Measurements from ENCODE around the gene MYO1B. TPM values are rescaled to one million over a fixed set of nuclear protein-coding genes. Genes with fewer than 3 reads are reported as not detected.

MYO1B gene
- total and polyA plus RNA-seq, 2 of the 8 experiments (the other 6 are each of a cell fraction or from before 2014, with no cell fraction given) = 15.5 to 61.2 TPM

DNA sequence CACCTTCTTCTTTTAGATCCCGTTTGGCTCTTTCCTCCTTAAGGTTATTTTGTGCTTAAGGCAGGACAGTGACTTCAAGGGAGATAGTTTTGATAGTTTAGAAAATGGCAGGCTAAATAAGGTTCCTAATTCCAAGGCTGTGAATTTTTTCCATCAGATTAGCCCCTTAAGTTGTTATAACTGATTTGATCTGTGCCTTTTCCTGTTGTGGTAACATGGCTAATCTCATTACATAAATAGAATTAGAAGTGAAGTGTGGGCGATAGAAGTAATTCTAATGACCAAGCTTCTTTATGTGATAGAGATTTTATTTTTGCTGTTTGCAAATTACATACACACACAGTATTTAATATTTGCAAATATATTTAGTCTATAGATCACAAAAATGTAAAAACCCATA is 102.0 kb downstream of the MYO1B start:
- no peak overlapping the region for H3K23ac ChIP-seq (ENCODE audit: insufficient read length)
- no peak overlapping the region for H2BK12ac ChIP-seq (ENCODE audit: low read depth, low read length)
- H3K36me3 ChIP-seq (ENCODE audit: control insufficient read depth in 2 of 4, insufficient read depth in 4 of 4, low read length in 3 of 4) = peaks cover 0 to 15% (median 4%) of the 10 kb centered on the region in 4 experiments; a peak in 4 of 8 replicates
- H3K23me2 ChIP-seq (ENCODE audit: low read depth, low read length) = no peaks in the 10 kb centered on the region
- H3K9ac ChIP-seq (replicated peaks in 1 of 4; ENCODE audit: extremely low read depth in 1 of 4, low read depth in 3 of 4, low read length in 3 of 4) = no peak overlapping the region
- H3K4me1 ChIP-seq (replicated peaks in 1 of 4; ENCODE audit: control insufficient read depth in 3 of 4, insufficient read depth in 4 of 4, low read length in 3 of 4) = no peaks in the 10 kb centered on the region
- WGBS, 2 experiments (ENCODE audit: extremely low coverage in 1 of 2, insufficient coverage in 1 of 2, insufficient read length in 1 of 2, insufficient replicate concordance in 2 of 2, low coverage in 1 of 2, low lambda C conversion rate in 2 of 2, missing lambda C conversion rate in 1 of 2) = 85% methylated on average over 2 of the region's 2 CpGs; no CpG with 5 or more reads in 1 of the 2 experiments
- H2BK120ac ChIP-seq (replicated peaks; ENCODE audit: low read depth, low read length) = no peak overlapping the region
- no peaks in the 10 kb centered on the region for H4K20me1 ChIP-seq (replicated peaks in 1 of 2; ENCODE audit: control insufficient read depth in 1 of 2, insufficient read depth in 2 of 2, low read length in 2 of 2)
- no peak overlapping the region for H2AK5ac ChIP-seq (ENCODE audit: low read depth, low read length)
- CTCF ChIA-PET (ENCODE audit: partially characterized antibody) = no interaction called here
- no peak overlapping the region for H3K4me3 ChIP-seq (ENCODE audit: extremely low read depth in 1 of 4, insufficient read depth in 2 of 4, low read depth in 3 of 4, low read length in 4 of 4)
- no peak overlapping the region for H3K18ac ChIP-seq (ENCODE audit: extremely low read depth, low read length)
- no peak overlapping the region for H4K91ac ChIP-seq (replicated peaks; ENCODE audit: insufficient read length, low read length)
- no peak overlapping the region for H3K27ac ChIP-seq (ENCODE audit: low read depth, low read length)
- POLR2A ChIA-PET (ENCODE audit: partially characterized antibody) = no interaction called here
- no peaks in the 10 kb centered on the region for H3K79me1 ChIP-seq (ENCODE audit: low read depth, low read length)
- no peak overlapping the region for H2BK5ac ChIP-seq (ENCODE audit: low read depth, low read length)
- H2AFZ ChIP-seq (ENCODE audit: low read length) = no peak overlapping the region
- H3K9me3 ChIP-seq (ENCODE audit: insufficient read depth in 2 of 2, low read depth in 1 of 2, low read length in 1 of 2) = no peaks in the 10 kb centered on the region
- no peak overlapping the region for H4K8ac ChIP-seq (ENCODE audit: extremely low read depth, insufficient read depth, low read length)
- no peak overlapping the region for H3K14ac ChIP-seq (ENCODE audit: insufficient read length)
- H3K79me2 ChIP-seq (ENCODE audit: control insufficient read depth in 1 of 2, insufficient read depth in 2 of 2, low read length in 2 of 2) = no peaks in the 10 kb centered on the region
- no peak overlapping the region for H4K5ac ChIP-seq (ENCODE audit: insufficient read length, low read depth, low read length)
- no peak for FAIRE-seq
- no peak overlapping the region for H3K56ac ChIP-seq (replicated peaks; ENCODE audit: insufficient read length, low read depth, low read length)
- no peak overlapping the region for H3K4me2 ChIP-seq (ENCODE audit: insufficient read depth in 1 of 2, low read depth in 2 of 2, low read length in 2 of 2)
- DNase-seq (ENCODE audit: low read depth in 1 of 2, low spot score in 2 of 2) = no peak
- no peaks in the 10 kb centered on the region for H3K27me3 ChIP-seq (replicated peaks in 1 of 4; ENCODE audit: control insufficient read depth in 3 of 4, extremely low read depth in 1 of 4, insufficient read depth in 3 of 4, low read length in 3 of 4)
- no peak overlapping the region for H3K4ac ChIP-seq (replicated peaks; ENCODE audit: insufficient read length, low read depth, low read length)
- no peak overlapping the region for H2BK20ac ChIP-seq (ENCODE audit: low read length)
- H2BK15ac ChIP-seq (ENCODE audit: low read length) = no peak overlapping the region
- TF ChIP-seq ZNF274 (IDR thresholded peaks at IDR 0.05; ENCODE audit: borderline replicate concordance, extremely low read depth, low read length) = no peak
- no peak for TF ChIP-seq FOSL1 (IDR thresholded peaks at IDR 0.05; ENCODE audit: insufficient read depth, low read depth, low read length)
- TF ChIP-seq, protein P1, sequence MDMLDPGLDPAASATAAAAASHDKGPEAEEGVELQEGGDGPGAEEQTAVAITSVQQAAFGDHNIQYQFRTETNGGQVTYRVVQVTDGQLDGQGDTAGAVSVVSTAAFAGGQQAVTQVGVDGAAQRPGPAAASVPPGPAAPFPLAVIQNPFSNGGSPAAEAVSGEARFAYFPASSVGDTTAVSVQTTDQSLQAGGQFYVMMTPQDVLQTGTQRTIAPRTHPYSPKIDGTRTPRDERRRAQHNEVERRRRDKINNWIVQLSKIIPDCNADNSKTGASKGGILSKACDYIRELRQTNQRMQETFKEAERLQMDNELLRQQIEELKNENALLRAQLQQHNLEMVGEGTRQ (IDR thresholded peaks at IDR 0.05; ENCODE audit: low read length) = no peak
- TF ChIP-seq, protein P2, sequence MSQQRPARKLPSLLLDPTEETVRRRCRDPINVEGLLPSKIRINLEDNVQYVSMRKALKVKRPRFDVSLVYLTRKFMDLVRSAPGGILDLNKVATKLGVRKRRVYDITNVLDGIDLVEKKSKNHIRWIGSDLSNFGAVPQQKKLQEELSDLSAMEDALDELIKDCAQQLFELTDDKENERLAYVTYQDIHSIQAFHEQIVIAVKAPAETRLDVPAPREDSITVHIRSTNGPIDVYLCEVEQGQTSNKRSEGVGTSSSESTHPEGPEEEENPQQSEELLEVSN (IDR thresholded peaks at IDR 0.05) = no peak
- TF ChIP-seq RAD21 (IDR thresholded peaks at IDR 0.05 in 1 of 2, conservative IDR thresholded peaks at IDR 0.05 in 1 of 2; ENCODE audit: low read depth in 2 of 2, low read length in 2 of 2) = no peak
- TF ChIP-seq TCF12 (IDR thresholded peaks at IDR 0.05; ENCODE audit: low read depth, low read length) = no peak
- TF ChIP-seq TEAD4 (IDR thresholded peaks at IDR 0.05; ENCODE audit: low read depth, low read length) = no peak
- TF ChIP-seq CREB1 (IDR thresholded peaks at IDR 0.05) = no peak
- no peak for TF ChIP-seq MAFK (IDR thresholded peaks at IDR 0.05; ENCODE audit: low read depth, low read length)
- no peak for TF ChIP-seq CTBP2 (IDR thresholded peaks at IDR 0.05; ENCODE audit: borderline replicate concordance, insufficient read depth, insufficient read length, low read length)
- TF ChIP-seq, protein P3, sequence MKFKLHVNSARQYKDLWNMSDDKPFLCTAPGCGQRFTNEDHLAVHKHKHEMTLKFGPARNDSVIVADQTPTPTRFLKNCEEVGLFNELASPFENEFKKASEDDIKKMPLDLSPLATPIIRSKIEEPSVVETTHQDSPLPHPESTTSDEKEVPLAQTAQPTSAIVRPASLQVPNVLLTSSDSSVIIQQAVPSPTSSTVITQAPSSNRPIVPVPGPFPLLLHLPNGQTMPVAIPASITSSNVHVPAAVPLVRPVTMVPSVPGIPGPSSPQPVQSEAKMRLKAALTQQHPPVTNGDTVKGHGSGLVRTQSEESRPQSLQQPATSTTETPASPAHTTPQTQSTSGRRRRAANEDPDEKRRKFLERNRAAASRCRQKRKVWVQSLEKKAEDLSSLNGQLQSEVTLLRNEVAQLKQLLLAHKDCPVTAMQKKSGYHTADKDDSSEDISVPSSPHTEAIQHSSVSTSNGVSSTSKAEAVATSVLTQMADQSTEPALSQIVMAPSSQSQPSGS (IDR thresholded peaks at IDR 0.05; ENCODE audit: low read length) = no peak

Data from H1 (cell line).